OCI-M2 (cell line): Measurements from ENCODE around the gene CRISPLD2.
"Not testable (repeated sequence)": the region's sequence is repeated elsewhere in the genome, so short reads cannot be mapped to it uniquely, and the experiment has no call there.

Source experiments
- DNase-seq: peaks from one replicate; lab custom pipeline; 2025; ENCODE audit not compliant: unreplicated experiment; lab: John Stamatoyannopoulos, UW

The CRISPLD2 gene

DNA sequence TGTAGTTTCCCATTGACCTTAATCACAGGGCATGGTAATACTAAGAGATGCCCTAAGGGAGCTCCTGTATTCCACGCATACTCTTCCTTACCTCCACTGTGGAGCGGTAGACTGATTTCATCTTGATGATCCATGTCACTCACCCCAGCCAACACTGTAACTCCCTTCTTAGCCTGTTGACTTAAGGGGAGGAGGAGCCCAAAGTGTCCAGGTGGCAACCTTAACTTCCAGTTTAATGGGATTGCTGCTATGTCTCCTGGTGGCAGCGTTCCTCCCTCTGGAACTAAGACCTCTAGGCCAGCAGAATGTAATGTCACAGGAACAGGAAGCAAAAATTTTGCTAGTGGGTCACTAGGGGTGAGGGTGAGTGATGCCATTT, 36.4 kb downstream of the CRISPLD2 start:
- DNase-seq, result not testable (repeated sequence)

DNA sequence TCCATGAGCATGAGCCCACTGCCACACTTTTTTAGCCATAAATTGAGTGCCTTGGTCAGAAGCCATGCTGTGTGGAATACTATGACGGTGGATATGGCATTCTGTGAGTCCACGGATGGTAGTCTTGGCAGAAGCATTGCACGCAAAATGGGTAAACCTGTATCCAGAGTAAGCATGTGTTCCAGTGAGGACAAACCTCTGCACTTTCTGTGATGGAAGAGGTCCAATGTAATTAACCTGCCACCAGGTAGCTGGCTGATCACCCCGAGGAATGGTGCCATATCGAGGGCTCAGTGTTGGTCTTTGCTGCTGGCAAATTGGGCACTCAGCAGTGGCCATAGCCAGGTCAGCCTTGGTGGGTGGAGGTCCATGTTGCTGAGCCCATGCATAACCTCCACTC, 37.0 kb downstream of the CRISPLD2 start:
- not testable (repeated sequence) for DNase-seq

DNA sequence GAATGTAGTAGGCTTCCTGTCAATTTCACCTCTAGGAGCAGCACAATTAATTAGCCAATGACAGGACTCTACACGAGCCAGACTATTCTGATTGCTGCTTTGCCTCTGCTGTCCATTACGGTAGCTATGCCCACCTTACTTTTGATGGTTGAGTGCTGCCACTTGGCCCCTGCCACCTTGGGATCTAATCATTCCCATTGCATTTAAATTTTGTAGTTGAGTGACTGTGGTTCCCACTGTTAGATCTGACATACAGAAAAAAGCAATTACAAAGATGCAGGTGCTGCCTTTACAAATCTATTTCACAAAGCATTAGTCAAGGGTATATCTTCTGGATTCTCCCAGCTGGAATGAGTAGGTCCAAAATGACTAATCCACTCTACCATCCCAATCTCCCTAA, 39.9 kb downstream of the CRISPLD2 start:
- DNase-seq, result no peak

DNA sequence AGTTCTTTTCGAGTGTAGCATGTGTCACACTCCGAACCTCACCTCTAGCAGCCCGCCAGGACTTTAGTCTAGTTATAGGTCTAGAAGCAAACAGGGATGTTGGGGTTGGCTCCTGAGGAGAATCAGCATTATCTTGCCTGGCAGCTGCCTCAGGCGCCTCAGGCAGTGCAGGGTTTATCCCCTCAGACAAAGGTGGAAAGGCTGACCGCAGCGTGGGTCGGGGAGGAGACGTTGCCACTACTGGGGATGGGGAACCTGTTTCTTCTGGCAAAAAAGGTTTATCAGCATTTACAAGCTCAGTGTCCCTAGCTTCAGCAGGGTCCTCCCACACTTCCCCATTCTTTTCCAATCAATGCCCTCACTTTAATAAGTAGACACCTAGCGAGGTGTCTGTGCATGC, 40.6 kb downstream of the CRISPLD2 start:
- no peak for DNase-seq

GRCh38 chr16:84861671-84862070, 41.9 kb downstream of the CRISPLD2 start:
- DNase-seq, result no peak

- no peak for DNase-seq
Measured at GRCh38 chr16:84862804-84863480, 43.2 kb downstream of the CRISPLD2 start.

DNA sequence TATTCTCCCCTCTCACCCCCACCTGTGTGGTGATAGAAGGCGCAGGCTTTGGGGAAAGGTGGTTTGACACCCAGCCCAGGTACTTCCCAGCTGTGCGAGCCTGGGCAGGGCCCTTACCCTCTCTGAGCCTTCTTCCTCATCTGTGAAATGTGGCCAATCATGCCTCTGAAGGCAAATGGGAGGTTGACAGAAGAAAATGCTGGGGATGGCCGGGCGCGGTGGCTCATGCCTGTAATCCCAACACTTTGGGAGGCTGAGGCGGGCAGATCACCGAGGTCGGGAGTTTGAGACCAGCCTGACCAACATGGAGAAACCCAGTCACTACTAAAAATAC, 43.7 kb downstream of the CRISPLD2 start:
- no peak for DNase-seq

- DNase-seq, result no peak
Measured at GRCh38 chr16:84864326-84864955, 44.7 kb downstream of the CRISPLD2 start.

GRCh38 chr16:84867696-84868095, 47.9 kb downstream of the CRISPLD2 start:
- no peak for DNase-seq

DNA sequence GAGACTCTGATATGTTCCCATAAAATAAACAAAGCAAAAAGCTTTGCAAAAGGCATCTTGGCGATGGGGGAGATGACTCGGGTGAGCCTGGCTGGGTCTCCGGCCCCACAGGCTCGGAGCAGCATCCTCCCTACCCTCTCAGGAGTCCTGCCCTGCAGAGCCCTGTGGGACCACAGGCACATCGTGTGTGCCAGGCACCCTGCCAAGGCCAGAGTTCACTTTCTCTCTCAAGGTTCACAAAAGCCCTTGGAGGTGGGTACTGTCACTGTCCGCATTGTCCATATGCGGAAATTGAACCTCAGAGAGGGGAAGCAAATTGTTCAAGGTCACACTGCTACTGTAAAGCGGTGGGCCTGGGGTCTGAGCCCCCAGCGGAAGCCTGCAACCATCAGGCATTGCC, 48.5 kb downstream of the CRISPLD2 start:
- DNase-seq, result no peak

GRCh38 chr16:84868829-84869472, 49.2 kb downstream of the CRISPLD2 start:
- no peak for DNase-seq

GRCh38 chr16:84869473-84869845, 49.7 kb downstream of the CRISPLD2 start:
- no peak for DNase-seq

DNA sequence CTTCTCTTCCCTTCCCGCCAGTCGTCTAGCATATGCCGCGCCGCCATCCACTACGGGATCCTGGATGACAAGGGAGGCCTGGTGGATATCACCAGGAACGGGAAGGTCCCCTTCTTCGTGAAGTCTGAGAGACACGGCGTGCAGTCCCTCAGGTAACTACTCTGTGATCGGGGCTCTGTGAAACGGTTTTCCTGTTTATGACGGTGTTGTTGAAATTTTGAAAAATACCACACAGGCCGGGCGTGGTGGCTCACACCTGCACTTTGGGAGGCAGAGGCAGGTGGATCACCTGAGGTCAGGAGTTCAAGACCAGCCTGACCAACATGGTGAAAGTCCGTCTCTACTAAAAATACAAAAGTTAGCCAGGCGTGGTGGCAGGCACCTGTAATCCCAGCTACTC, 53.2 kb downstream of the CRISPLD2 start:
- not testable (repeated sequence) for DNase-seq

GRCh38 chr16:84874004-84874435, 54.2 kb downstream of the CRISPLD2 start:
- DNase-seq, result no peak

DNA sequence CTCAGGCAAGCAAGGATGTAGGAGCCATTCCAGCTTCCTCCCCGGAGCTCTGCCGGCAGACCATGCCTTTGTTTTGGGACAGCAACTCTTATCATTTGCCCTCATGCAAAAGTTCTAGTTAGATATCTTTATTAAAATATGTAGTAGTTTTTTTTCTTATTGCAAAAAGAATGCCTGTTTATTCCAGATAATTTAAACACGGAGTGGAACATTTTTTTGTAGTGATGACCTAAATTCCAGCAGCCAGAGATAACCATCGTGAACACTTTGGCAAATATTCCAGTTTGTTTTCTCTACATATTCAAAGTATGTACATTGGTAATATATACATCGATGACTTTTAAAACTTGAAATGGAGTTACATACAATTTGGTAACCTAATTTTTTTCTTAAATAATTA, 54.8 kb downstream of the CRISPLD2 start:
- no peak for DNase-seq

GRCh38 chr16:84874983-84875382, 55.2 kb downstream of the CRISPLD2 start:
- no peak for DNase-seq

DNA sequence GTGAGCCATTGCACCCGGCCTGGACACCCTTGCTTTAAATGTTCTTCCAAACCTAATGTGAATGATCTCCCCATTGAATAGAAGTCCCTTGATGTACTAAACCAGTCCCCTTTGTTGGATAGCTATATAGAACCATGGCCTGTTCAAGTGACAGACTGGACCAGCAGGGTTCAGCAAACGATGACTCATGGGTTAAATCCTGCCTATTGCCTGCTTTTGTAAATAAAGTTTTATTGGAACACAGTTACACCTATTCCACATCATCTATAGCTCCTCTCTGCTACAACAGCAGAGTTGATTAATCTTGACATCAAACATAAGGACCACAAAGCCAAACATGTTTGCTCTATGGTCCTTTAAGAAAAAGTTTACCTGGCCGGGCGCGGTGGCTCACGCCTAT, 56.1 kb downstream of the CRISPLD2 start:
- DNase-seq, result no peak

DNA sequence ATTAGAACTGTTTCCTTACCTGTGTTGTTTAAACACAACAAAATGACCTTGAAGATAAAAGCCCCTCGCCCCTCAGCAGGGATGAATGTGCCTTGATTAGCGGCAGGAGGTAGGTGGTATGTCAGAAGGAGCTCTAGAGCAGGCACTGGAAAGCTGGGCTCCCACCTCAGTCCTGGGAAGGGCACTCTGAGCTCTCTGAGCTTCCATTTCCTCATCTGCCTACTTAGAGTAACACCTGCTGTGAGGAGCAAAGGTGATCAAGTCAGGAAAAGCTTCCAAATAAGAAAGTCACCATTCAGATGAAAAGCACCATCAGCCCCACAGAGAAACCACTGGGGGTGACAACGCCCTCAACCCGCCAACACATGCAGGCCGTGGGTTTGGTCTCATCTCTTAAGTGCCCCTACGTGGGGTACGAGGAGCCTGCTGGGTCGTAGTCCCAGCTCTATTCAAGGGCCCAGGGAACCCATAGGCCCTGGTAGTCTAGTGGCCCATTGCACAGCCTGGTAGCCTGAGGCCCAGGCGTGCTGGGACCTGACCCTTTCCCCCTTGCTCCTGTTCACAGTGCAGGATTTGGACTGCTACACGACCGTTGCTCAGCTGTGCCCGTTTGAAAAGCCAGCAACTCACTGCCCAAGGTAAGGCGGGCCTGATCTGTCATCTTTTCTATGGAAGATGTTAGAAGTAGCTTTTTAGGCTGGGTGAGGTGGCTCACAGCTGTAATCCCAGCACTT, 57.3 kb downstream of the CRISPLD2 start:
- no peak for DNase-seq

GRCh38 chr16:84878770-84879169, 59.0 kb downstream of the CRISPLD2 start:
- DNase-seq, result no peak

GRCh38 chr16:84879569-84880487, 60.0 kb downstream of the CRISPLD2 start:
- no peak for DNase-seq
